GM12864 (cell line): ENCODE results near the gene BTBD9.

Experiments used
- DNase-seq: peaks from one replicate; pipeline ENCODE4 v3.0.0-alpha.2; 2011; ENCODE audit warnings: low read depth
- H3K4me3 ChIP-seq: 2 replicates; pipeline ENCODE4 v1.5.1; 2011; ENCODE audit warnings: mild to moderate bottlenecking, low read depth, low read length, control low read depth
- CTCF ChIP-seq: IDR thresholded peaks from 2 replicates; pipeline ENCODE4 v1.5.1; 2011; ENCODE audit warnings: low read depth, mild to moderate bottlenecking, moderate library complexity, low read length, control low read depth, inconsistent platforms; ENCODE audit errors: missing control alignments

Gene BTBD9

GRCh38 chr6:38187811-38188590, 451.7 kb downstream of the BTBD9 start:
- TF ChIP-seq CTCF: no peak
- no peak for DNase-seq
- H3K4me3 ChIP-seq: no peak overlapping the region

- no peak for DNase-seq
- no peak overlapping the region for H3K4me3 ChIP-seq
- TF ChIP-seq CTCF: no peak
Observed at GRCh38 chr6:38187325-38187724, 452.4 kb downstream of the BTBD9 start.

- no peak for TF ChIP-seq CTCF
- no peak for DNase-seq
- H3K4me3 ChIP-seq: no peak overlapping the region
Observed at GRCh38 chr6:38185752-38186151, 454.0 kb downstream of the BTBD9 start.

- no peak overlapping the region for H3K4me3 ChIP-seq
- DNase-seq: no peak
- TF ChIP-seq CTCF: no peak
Observed at GRCh38 chr6:38185244-38185643, 454.5 kb downstream of the BTBD9 start.

- TF ChIP-seq CTCF: no peak
- H3K4me3 ChIP-seq: no peak overlapping the region
- DNase-seq: no peak
Observed at GRCh38 chr6:38184585-38185080, 455.1 kb downstream of the BTBD9 start.

- no peak for TF ChIP-seq CTCF
- H3K4me3 ChIP-seq: no peak overlapping the region
- no peak for DNase-seq
Observed at GRCh38 chr6:38183856-38184584, 455.7 kb downstream of the BTBD9 start.
